Uterus (tissue), 4 donors: ENCODE measurements around the gene FOXN3. TPM values are rescaled to one million over a fixed set of nuclear protein-coding genes. Genes with fewer than 3 reads are reported as not detected.

Source experiments
- DNase-seq, 2 donors: peaks; one replicate each; pipeline ENCODE4 v3.0.0-alpha.2; 2019 to 2020
- H3K27ac ChIP-seq, 2 donors: fragments of 200-600 bp; sonication (generic); 1 replicate in 1 of 2; 2 replicates in 1 of 2; pipeline ENCODE4 v1.5.1; 2016 to 2018
- H3K27me3 ChIP-seq, 2 donors: fragments of 200-600 bp; sonication (generic); one replicate each; pipeline ENCODE4 v1.5.1; 2018 to 2019; ENCODE audit warnings: control low read depth in 1 of 2
- H3K36me3 ChIP-seq, 2 donors: fragments of 200-600 bp; sonication (generic); one replicate each; pipeline ENCODE4 v1.5.1; 2019; ENCODE audit warnings: control low read depth in 1 of 2
- H3K4me1 ChIP-seq, 2 donors: fragments of 200-600 bp; sonication (generic); one replicate each; pipeline ENCODE4 v1.5.1; 2018 to 2019; ENCODE audit warnings: control low read depth in 1 of 2
- H3K4me3 ChIP-seq, 2 donors: fragments of 200-600 bp; sonication (generic); 1 replicate in 1 of 2; 2 replicates in 1 of 2; pipeline ENCODE4 v1.5.1; 2018 to 2019; ENCODE audit warnings: mild to moderate bottlenecking in 1 of 2
- H3K9me3 ChIP-seq, 2 donors: fragments of 200-600 bp; sonication (generic); one replicate each; pipeline ENCODE4 v1.5.1; 2019; ENCODE audit warnings: control low read depth in 1 of 2
- POLR2A ChIP-seq, 2 donors: fragments of 450-650 bp; IDR thresholded peaks; one replicate each; pipeline ENCODE4 v1.6.1; 2016; ENCODE audit warnings: antibody characterized with exemption in 2 of 2, mild to moderate bottlenecking in 1 of 2, moderate library complexity in 1 of 2
- intact Hi-C: fragments of 100-400 bp; cut with DNase I; formaldehyde crosslinking; loops from one replicate; pipeline ENCODE4 v1.15.1; 2023; ENCODE audit warnings: low total_unique reads
- total RNA-seq, 4 donors: library from RNA; depleted of rRNA in 3 of 4; stranded (reverse); fragments of >200 nt in 3 of 4; gene quantifications; one replicate each; pipeline versions ENCODE4 v1.1.0 to v1.2.4, GENCODE V29; 2014 to 2023
- TF ChIP-seq, protein P1 (sequence below), 4 experiments: fragments of 200-600 bp in 2 of 4; fragments of 450-650 bp in 2 of 4; sonication (generic) in 2 of 4; IDR thresholded peaks; one replicate each; pipeline ENCODE4 v1.5.1; 2016 to 2019; ENCODE audit warnings: antibody characterized with exemption in 4 of 4, mild to moderate bottlenecking in 2 of 4, moderate library complexity in 1 of 4
- donor health status: DM: yes; HTN: yes; CAD: no.

FOXN3 gene
- total RNA-seq, 4 donors from 2014 or later, result 37.7 to 103 (median 74.9) TPM

DNA sequence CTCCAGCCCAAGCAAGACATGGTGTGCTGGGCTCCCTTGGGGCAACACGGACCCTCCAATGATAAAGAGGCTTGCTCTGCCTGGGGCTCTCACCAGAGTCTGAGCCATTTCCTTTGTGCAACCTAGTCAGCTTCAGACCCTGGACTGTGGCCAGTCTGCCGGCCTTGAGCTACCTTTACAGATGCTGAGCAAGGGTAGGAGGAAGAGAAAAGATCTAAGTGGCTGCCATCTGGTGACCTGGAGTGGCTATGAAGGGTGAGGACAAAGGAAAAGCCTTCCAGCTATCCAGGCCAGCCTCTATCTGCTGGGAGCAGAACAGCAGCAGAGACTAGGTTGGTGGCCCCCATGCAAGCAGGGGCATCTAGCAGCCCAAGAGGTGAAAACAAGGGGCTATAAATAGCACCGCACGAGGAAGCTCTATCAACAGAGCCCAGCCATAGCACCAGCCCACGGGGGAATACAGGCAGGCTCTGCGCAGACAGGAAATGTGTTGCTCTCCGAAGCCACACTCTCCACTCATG is 230.1 kb downstream of the FOXN3 start:
- H3K4me3 ChIP-seq, result no peak overlapping the region

DNA sequence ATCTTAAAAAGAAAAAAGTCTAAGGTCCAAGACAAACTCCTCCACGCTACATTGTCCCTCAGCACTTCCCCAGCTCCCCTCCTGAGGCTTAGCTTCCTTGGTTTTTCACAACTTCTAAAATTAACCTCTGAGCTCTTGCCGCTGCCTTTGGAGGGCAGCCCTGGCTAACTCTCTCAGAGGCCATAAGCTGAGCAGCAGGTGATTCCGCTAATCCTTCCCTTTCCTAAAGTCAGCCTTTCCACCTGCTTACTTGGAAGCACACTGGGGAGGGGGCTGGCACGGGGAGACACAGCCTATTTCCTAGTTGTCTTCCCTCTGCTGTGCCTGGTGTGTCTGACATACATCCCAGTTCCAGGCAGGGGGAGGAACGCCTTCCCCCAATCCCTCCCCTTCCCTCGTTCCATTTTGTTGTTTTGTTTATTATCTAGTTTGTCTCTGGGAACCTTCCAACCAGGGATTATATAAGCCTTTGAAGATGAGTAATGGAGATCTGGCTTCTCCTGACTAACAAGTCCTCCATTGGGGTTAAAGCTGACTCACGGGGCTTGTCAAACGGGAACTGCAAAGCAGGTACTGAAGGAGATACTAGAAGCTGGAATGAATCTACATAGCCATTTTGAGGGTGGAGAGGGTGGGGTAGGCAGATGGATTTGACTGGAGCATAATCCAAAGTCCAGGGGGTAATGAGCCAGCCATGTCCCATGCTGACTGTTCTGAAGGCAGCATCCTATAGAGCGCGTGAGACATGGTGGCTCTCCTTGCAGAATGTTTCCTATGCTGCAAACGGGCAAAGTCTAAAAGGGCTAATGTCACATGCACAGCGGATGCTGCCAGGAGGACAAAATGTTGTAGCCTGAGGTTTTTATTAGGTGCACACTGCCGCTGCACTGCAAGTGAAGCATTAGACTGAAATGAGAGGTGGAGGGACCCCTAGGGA is 230.8 kb downstream of the FOXN3 start:
- peak; percentile 32 to 48 for DNase-seq
- Histone ChIP-seq H3K9me3 (no peaks in the 10 kb centered on the region), H3K36me3 (no peaks in the 10 kb centered on the region), H3K27ac (peak overlapping the region; percentile 35 to 41), H3K4me3 (no peak overlapping the region), H3K4me1 (peaks cover 0 to 4% of the 10 kb centered on the region in 2 donors), H3K27me3 (no peaks in the 10 kb centered on the region)
- no peak for TF ChIP-seq POLR2A (IDR thresholded peaks at IDR 0.05)
- TF ChIP-seq, protein P1, sequence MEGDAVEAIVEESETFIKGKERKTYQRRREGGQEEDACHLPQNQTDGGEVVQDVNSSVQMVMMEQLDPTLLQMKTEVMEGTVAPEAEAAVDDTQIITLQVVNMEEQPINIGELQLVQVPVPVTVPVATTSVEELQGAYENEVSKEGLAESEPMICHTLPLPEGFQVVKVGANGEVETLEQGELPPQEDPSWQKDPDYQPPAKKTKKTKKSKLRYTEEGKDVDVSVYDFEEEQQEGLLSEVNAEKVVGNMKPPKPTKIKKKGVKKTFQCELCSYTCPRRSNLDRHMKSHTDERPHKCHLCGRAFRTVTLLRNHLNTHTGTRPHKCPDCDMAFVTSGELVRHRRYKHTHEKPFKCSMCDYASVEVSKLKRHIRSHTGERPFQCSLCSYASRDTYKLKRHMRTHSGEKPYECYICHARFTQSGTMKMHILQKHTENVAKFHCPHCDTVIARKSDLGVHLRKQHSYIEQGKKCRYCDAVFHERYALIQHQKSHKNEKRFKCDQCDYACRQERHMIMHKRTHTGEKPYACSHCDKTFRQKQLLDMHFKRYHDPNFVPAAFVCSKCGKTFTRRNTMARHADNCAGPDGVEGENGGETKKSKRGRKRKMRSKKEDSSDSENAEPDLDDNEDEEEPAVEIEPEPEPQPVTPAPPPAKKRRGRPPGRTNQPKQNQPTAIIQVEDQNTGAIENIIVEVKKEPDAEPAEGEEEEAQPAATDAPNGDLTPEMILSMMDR (IDR thresholded peaks at IDR 0.05), result no peak
- intact Hi-C loops, result loop anchor here (10.0 kb wide), 1 partner anchor 239 kb away; no protein-coding TSS in a partner anchor

More for the DNA sequence above, 230.1 kb downstream of the FOXN3 start:
- no peak for TF ChIP-seq POLR2A (IDR thresholded peaks at IDR 0.05)
- TF ChIP-seq, protein P1 (IDR thresholded peaks at IDR 0.05), result no peak
- intact Hi-C loops, result loop anchor here (10.0 kb wide), 1 partner anchor 238 kb away; no protein-coding TSS in a partner anchor
- peak overlapping the region in 1 of 2 donors; percentile 8 for H3K27ac ChIP-seq
- no peaks in the 10 kb centered on the region for H3K9me3 ChIP-seq
- H3K36me3 ChIP-seq, result no peaks in the 10 kb centered on the region
- H3K4me1 ChIP-seq, result peaks cover 0 to 4% of the 10 kb centered on the region in 2 donors
- H3K27me3 ChIP-seq, result no peaks in the 10 kb centered on the region
- no peak for DNase-seq

DNA sequence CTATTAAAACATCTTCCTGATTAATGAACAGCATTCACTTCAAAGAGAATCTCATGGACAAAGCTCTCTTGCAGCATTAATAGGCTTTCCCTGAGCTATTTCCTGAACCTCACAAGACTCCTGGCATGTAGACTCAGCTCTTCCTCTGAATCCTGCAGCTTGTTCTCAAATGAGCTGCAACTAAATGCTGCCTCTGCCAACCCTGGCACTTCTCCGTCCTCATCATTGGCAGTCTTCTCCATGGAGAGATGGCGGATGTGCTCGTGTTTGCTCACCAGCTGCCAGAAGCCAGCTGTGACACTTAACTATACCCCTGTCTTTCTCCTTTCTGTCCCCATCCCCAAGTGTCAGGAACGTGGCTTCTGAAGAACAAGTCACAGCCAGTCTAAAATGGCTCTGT is 232.1 kb downstream of the FOXN3 start:
- TF ChIP-seq POLR2A (IDR thresholded peaks at IDR 0.05), result no peak
- TF ChIP-seq, protein P1 (IDR thresholded peaks at IDR 0.05), result no peak
- no peak overlapping the region for H3K4me3 ChIP-seq
- intact Hi-C loops, result loop anchor here (10.0 kb wide), 1 partner anchor 240 kb away; no protein-coding TSS in a partner anchor
- H3K9me3 ChIP-seq, result no peaks in the 10 kb centered on the region
- H3K27ac ChIP-seq, result peak overlapping the region in 1 of 2 donors; percentile 35
- no peaks in the 10 kb centered on the region for H3K36me3 ChIP-seq
- H3K27me3 ChIP-seq, result no peaks in the 10 kb centered on the region
- H3K4me1 ChIP-seq, result peaks cover 0 to 4% of the 10 kb centered on the region in 2 donors
- no peak for DNase-seq

DNA sequence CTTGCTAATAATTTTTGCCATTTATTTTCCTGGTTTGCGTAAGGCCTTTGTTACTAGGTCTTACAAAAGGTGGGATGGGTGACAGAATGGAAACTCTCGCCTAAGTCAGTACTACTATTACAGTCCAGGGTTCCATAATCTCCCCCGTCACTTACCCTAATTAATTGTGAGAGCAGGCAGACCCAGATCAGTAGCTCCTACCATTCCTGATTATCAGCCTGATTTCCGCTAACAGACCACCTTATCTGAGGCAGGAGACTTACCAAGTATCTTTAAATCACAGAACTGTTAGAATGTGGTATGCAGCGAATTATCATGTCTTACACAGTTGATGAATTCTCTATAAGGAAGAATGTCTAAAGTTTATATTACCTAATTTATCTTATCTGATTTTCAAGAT is 234.7 kb downstream of the FOXN3 start:
- no peaks in the 10 kb centered on the region for H3K9me3 ChIP-seq
- H3K27me3 ChIP-seq, result no peaks in the 10 kb centered on the region
- intact Hi-C loops, result loop anchor here (10.0 kb wide), 1 partner anchor 242 kb away; no protein-coding TSS in a partner anchor
- no peak for TF ChIP-seq POLR2A (IDR thresholded peaks at IDR 0.05)
- TF ChIP-seq, protein P1 (IDR thresholded peaks at IDR 0.05), result no peak
- peaks cover 0 to 4% of the 10 kb centered on the region in 2 donors for H3K4me1 ChIP-seq
- no peak for DNase-seq
- H3K27ac ChIP-seq, result no peak overlapping the region
- no peak overlapping the region for H3K4me3 ChIP-seq
- no peaks in the 10 kb centered on the region for H3K36me3 ChIP-seq

DNA sequence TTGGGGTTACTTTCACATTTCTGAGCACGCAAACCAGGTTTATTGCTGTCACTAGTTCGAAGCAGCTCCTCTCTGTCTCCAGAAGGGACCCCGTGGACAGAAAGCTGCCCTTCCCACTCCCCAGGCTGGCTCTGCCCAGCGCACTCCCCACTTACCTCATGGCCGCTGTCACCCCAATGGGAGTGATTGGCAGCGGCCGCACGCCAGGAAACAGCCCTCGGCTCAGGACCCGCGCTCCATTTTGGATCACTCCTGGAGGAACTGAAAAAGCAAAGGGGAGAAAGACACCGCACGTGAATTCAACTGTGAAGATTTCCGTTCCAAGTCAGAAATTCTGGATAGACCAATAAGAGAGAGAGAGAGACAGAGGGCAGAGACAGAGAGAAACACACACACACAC is 236.5 kb downstream of the FOXN3 start:
- intact Hi-C loops, result loop anchor here (10.0 kb wide), 1 partner anchor 244 kb away; no protein-coding TSS in a partner anchor
- H3K9me3 ChIP-seq, result no peaks in the 10 kb centered on the region
- H3K36me3 ChIP-seq, result no peaks in the 10 kb centered on the region
- H3K27ac ChIP-seq, result no peak overlapping the region
- TF ChIP-seq POLR2A (IDR thresholded peaks at IDR 0.05), result no peak
- TF ChIP-seq, protein P1 (IDR thresholded peaks at IDR 0.05), result no peak
- DNase-seq, result no peak
- H3K4me3 ChIP-seq, result no peak overlapping the region
- H3K27me3 ChIP-seq, result no peaks in the 10 kb centered on the region
- no peaks in the 10 kb centered on the region for H3K4me1 ChIP-seq
